ENCODE data around the gene KLF16.

KLF16 gene

DNA sequence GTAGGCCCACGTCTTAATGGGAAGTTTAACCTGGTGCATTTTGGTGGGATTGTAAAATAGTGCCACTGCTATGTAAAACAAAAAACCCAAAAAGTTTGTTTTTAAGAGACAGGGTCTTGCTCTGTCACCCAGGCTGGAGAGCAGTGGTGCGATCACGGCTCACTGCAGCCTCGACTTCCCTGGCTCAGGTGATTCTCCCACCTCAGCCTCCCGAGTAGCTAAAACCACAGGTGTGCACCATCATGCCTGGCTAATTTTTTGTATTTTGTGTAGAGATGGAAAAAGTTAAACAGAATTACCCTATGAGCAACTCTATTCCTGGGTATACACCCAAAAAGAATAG is 14.3 kb downstream of the KLF16 start:
- H3K4me1 ChIP-seq (ENCODE audit: control insufficient read depth in 1 of 2, insufficient read depth in 2 of 2, low read length in 2 of 2): peaks cover 41 to 43% of the 10 kb centered on the region in 2 donors
- H3K27ac ChIP-seq (ENCODE audit: low read depth, low read length): no peak overlapping the region
- peak overlapping the region in 1 of 2 donors; percentile 35 for H3K9ac ChIP-seq (ENCODE audit: low read depth in 1 of 2, low read length in 2 of 2)
- peaks cover 0 to 13% of the 10 kb centered on the region in 2 donors for H3K36me3 ChIP-seq (ENCODE audit: control insufficient read depth in 1 of 2, insufficient read depth in 2 of 2, low read length in 2 of 2)
- H3K4me3 ChIP-seq (ENCODE audit: low read depth in 1 of 2, low read length in 2 of 2): no peak overlapping the region
- H3K27me3 ChIP-seq (ENCODE audit: control insufficient read depth in 1 of 2, insufficient read depth in 2 of 2, low read length in 2 of 2): no peaks in the 10 kb centered on the region
- H3K9me3 ChIP-seq (ENCODE audit: control insufficient read depth in 1 of 2, low read length in 2 of 2): no peaks in the 10 kb centered on the region

DNA sequence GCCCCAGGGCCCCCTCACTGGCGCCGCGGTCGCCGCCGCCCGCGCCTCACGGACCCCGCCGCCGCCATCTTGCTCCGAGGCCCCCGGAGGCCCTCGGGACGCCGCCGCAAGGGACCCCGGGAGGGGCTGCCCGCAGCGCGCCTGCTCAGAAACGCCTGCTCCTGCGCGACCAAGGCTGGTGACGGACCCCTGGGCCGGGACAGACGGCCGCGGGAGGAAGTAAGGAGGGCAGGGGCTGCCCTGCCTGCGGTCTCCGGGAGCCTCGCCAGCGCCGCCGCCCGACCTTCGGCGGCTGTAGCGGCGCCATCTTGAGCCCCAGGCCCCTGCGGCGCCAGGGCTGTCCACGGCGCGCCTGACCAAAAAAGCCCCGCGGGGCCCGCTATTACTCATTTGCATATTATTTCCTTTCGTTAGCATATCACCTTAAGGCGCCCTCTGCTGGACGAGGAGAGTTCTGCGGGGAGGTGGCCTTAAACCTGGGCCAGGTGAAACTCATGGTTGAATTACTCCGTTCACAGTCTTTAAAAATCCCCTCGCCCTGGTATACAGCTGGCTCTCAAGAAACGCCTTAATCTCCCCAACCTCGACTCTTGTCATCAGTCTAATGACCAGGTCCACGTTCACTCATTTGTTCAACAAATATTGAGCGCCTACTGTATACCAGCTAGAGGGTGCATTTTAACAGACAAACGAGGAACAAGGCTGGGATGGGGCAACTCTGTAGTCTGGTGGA is 14.8 kb downstream of the KLF16 start, which contains the start of gene REXO1:
REXO1 (minus strand) TSS at position 85 of the 733 bp plus-strand sequence. CDS start 125 bp downstream, outside the sequence.
- peak within 1 kb of the TSS; percentile 91 to 95 for H3K4me3 ChIP-seq (ENCODE audit: low read depth in 1 of 2, low read length in 2 of 2)
- H3K27me3 ChIP-seq (ENCODE audit: control insufficient read depth in 1 of 2, insufficient read depth in 2 of 2, low read length in 2 of 2): no peaks in the 10 kb centered on the region
- H3K4me1 ChIP-seq (ENCODE audit: control insufficient read depth in 1 of 2, insufficient read depth in 2 of 2, low read length in 2 of 2): peaks cover 39 to 45% of the 10 kb centered on the region in 2 donors
- no peaks in the 10 kb centered on the region for H3K9me3 ChIP-seq (ENCODE audit: control insufficient read depth in 1 of 2, low read length in 2 of 2)
- H3K9ac ChIP-seq (ENCODE audit: low read depth in 1 of 2, low read length in 2 of 2): peak within 1 kb of the TSS; percentile 71 to 87
- H3K27ac ChIP-seq (ENCODE audit: low read depth, low read length): peak within 1 kb of the TSS; percentile 99
- peaks cover 0 to 19% of the 10 kb centered on the region in 2 donors for H3K36me3 ChIP-seq (ENCODE audit: control insufficient read depth in 1 of 2, insufficient read depth in 2 of 2, low read length in 2 of 2)

DNA sequence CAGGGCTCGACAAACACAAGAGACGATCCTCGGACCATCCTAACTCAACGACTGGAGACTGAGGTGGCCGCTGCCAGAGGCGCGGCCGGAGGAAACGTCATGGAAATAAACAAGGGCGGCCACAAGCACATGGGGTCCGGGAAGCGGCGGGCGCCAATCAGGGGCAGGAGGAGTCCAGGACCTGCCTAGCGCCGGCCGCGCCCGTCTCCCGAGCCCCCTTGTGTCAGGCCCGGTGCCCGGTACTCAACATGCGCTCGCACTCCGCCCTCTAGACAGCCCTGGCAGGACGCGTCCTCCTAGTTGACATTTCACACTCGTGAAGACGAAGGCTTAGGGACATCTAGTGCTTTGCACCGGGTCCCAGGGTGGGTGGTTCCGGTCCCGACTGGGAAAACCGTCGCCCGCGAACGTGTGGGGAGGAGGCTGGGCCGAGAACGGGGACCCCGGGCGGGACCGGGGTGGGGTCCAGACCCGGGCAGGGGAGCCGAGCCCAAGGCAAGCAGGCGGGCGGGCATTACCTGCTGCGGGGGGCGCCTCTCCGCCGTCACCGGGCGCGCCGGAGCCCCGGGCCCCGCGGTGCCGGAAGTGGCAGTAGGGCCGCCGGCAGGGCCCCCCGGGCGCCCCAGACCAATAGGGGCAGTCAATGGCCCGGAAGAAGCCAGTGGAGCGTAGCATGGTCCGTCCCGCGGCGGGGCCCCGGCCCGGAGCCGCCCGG is 15.5 kb downstream of the KLF16 start:
- Histone ChIP-seq H3K4me3 (ENCODE audit: low read depth in 1 of 2, low read length in 2 of 2) (peak overlapping the region; percentile 91 to 95), H3K27me3 (ENCODE audit: control insufficient read depth in 1 of 2, insufficient read depth in 2 of 2, low read length in 2 of 2) (no peaks in the 10 kb centered on the region), H3K27ac (ENCODE audit: low read depth, low read length) (peak overlapping the region; percentile 99), H3K9me3 (ENCODE audit: control insufficient read depth in 1 of 2, low read length in 2 of 2) (no peaks in the 10 kb centered on the region), H3K9ac (ENCODE audit: low read depth in 1 of 2, low read length in 2 of 2) (peak overlapping the region; percentile 71 to 85), H3K36me3 (ENCODE audit: control insufficient read depth in 1 of 2, insufficient read depth in 2 of 2, low read length in 2 of 2) (peaks cover 0 to 22% of the 10 kb centered on the region in 2 donors), H3K4me1 (ENCODE audit: control insufficient read depth in 1 of 2, insufficient read depth in 2 of 2, low read length in 2 of 2) (peaks cover 32 to 42% of the 10 kb centered on the region in 2 donors)

DNA sequence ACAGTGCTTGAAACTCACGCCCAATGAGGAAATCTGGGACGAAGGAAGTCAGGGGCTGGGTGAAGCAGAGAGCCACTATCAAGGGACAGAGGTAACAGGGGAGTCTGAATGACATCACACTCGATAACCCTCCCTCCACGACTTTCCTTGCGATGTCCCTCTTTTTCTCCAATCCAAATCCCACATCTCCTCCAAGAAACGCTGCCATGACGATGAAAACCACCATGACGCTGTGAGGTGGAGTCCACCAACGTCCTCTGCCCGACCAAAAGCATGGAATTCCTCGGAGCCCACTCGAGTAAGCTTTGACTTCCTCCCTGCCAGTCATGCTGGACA is 16.1 kb downstream of the KLF16 start:
- Histone ChIP-seq H3K36me3 (ENCODE audit: control insufficient read depth in 1 of 2, insufficient read depth in 2 of 2, low read length in 2 of 2) (peaks cover 0 to 22% of the 10 kb centered on the region in 2 donors), H3K4me1 (ENCODE audit: control insufficient read depth in 1 of 2, insufficient read depth in 2 of 2, low read length in 2 of 2) (peaks cover 27 to 42% of the 10 kb centered on the region in 2 donors), H3K27me3 (ENCODE audit: control insufficient read depth in 1 of 2, insufficient read depth in 2 of 2, low read length in 2 of 2) (no peaks in the 10 kb centered on the region), H3K9me3 (ENCODE audit: control insufficient read depth in 1 of 2, low read length in 2 of 2) (no peaks in the 10 kb centered on the region), H3K4me3 (ENCODE audit: low read depth in 1 of 2, low read length in 2 of 2) (peak overlapping the region; percentile 91 to 95), H3K27ac (ENCODE audit: low read depth, low read length) (no peak overlapping the region), H3K9ac (ENCODE audit: low read depth in 1 of 2, low read length in 2 of 2) (peak overlapping the region; percentile 71 to 85)

DNA sequence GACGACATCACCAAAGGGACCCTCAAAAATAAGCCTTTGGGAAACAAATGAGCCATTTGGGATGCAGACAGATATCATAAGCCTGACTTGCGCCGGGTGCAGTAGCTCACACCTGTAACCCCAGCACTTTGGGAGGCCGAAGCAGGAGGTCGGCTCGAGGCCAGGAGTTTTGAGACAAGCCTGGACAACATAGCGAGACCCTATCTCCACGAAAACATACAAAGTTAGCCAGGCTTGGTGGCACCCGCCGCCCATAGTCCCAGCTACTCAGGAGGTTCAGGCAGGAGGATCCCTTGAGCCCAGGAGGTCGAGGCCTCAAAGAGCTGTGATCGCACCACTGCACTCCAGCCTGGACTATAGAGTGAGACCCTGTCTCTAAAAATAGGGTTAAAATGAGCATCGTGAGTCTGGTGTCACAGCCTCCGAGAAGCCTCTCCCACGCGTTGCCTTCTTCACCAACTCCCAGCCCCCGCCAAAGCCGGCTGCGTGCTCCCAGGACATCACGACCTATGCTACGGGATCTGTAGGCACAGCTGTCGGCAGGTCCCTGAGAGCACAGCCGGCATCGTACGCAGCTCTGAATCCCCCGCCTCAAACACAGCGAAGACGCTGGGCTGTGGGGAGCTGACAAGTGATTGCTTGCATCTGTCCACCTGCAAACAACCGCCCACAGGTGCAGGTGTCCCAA is 16.7 kb downstream of the KLF16 start:
- Histone ChIP-seq H3K27me3 (ENCODE audit: control insufficient read depth in 1 of 2, insufficient read depth in 2 of 2, low read length in 2 of 2) (no peaks in the 10 kb centered on the region), H3K4me1 (ENCODE audit: control insufficient read depth in 1 of 2, insufficient read depth in 2 of 2, low read length in 2 of 2) (peaks cover 23 to 42% of the 10 kb centered on the region in 2 donors), H3K27ac (ENCODE audit: low read depth, low read length) (no peak overlapping the region), H3K36me3 (ENCODE audit: control insufficient read depth in 1 of 2, insufficient read depth in 2 of 2, low read length in 2 of 2) (peaks cover 0 to 22% of the 10 kb centered on the region in 2 donors), H3K4me3 (ENCODE audit: low read depth in 1 of 2, low read length in 2 of 2) (peak overlapping the region; percentile 91 to 95), H3K9me3 (ENCODE audit: control insufficient read depth in 1 of 2, low read length in 2 of 2) (no peaks in the 10 kb centered on the region), H3K9ac (ENCODE audit: low read depth in 1 of 2, low read length in 2 of 2) (peak overlapping the region; percentile 71 to 85)

DNA sequence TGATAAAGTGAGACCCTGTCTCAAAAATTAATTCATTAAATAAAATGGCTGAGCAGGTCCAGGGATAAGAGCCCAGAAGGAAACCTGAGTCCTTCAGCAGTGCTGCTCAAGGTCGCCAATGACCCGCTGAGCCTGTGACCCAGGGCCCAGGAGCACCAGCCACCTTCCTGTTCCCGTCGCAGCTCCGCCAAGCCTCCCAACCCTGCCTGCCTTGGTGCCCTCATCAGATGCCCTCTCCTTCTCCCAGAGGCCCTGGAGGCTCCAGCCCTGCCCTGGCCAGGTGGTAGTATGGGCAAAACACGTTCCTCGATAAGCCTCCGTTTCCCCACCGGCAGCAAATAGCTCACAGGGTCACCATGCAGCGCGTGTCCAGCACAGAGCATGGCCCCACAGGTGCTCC is 17.7 kb downstream of the KLF16 start:
- H3K36me3 ChIP-seq (ENCODE audit: control insufficient read depth in 1 of 2, insufficient read depth in 2 of 2, low read length in 2 of 2): peaks cover 0 to 22% of the 10 kb centered on the region in 2 donors
- H3K9me3 ChIP-seq (ENCODE audit: control insufficient read depth in 1 of 2, low read length in 2 of 2): no peaks in the 10 kb centered on the region
- no peak overlapping the region for H3K4me3 ChIP-seq (ENCODE audit: low read depth in 1 of 2, low read length in 2 of 2)
- no peaks in the 10 kb centered on the region for H3K27me3 ChIP-seq (ENCODE audit: control insufficient read depth in 1 of 2, insufficient read depth in 2 of 2, low read length in 2 of 2)
- peaks cover 29 to 49% of the 10 kb centered on the region in 2 donors for H3K4me1 ChIP-seq (ENCODE audit: control insufficient read depth in 1 of 2, insufficient read depth in 2 of 2, low read length in 2 of 2)
- H3K27ac ChIP-seq (ENCODE audit: low read depth, low read length): no peak overlapping the region
- H3K9ac ChIP-seq (ENCODE audit: low read depth in 1 of 2, low read length in 2 of 2): no peak overlapping the region

DNA sequence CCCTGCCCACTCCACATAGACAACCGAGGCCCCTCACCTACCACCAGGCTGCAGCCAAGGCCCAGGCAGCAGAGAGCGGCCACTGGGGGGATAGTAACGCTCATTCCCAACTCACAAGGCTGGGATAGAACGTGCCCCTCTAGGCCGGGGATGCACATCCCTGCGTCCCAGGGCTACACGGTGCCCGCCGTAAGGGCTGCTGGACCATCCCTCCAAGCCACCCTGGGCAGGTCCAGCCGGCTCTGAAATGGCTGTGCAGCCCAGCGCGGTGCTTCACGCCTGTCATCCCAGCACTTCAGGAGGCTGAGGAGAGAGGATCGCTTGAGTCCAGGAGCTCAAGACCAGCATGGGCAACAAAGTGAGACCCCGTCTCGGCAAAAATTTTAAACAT is 18.3 kb downstream of the KLF16 start:
- no peak overlapping the region for H3K9ac ChIP-seq (ENCODE audit: low read depth in 1 of 2, low read length in 2 of 2)
- no peak overlapping the region for H3K4me3 ChIP-seq (ENCODE audit: low read depth in 1 of 2, low read length in 2 of 2)
- peaks cover 0 to 22% of the 10 kb centered on the region in 2 donors for H3K36me3 ChIP-seq (ENCODE audit: control insufficient read depth in 1 of 2, insufficient read depth in 2 of 2, low read length in 2 of 2)
- no peaks in the 10 kb centered on the region for H3K9me3 ChIP-seq (ENCODE audit: control insufficient read depth in 1 of 2, low read length in 2 of 2)
- no peaks in the 10 kb centered on the region for H3K27me3 ChIP-seq (ENCODE audit: control insufficient read depth in 1 of 2, insufficient read depth in 2 of 2, low read length in 2 of 2)
- no peak overlapping the region for H3K27ac ChIP-seq (ENCODE audit: low read depth, low read length)
- peaks cover 35 to 55% of the 10 kb centered on the region in 2 donors for H3K4me1 ChIP-seq (ENCODE audit: control insufficient read depth in 1 of 2, insufficient read depth in 2 of 2, low read length in 2 of 2)

DNA sequence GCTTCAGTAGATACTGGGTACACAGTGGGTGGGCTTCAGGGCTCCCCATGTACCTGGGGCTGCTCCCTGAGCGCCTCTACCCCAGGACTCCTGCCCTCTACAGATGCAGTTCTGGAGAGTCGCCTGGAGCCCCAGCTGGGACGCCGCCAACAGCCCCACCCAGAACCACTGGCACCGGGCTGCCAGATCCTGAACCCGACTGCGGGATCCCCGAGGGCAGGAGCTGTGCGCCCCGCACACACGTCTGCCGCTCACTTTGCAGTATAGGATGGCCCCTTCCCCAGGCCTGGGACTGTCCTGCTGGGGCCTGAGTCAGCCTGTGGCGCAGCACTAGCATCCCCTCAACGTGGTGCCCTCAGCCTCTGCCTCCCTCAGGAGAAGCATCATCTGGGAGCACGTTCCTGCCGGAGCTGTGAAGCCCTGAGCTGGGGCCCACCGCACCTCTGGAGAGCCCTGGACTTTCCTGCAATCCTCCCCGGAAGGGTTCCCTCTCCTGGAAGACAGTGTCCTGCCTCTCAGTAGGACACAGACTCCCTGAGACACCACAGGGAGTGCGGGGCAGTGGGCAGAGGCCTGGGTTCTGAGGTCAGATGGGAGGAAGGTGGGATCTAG is 18.8 kb downstream of the KLF16 start:
- Histone ChIP-seq H3K9me3 (ENCODE audit: control insufficient read depth in 1 of 2, low read length in 2 of 2) (no peaks in the 10 kb centered on the region), H3K4me3 (ENCODE audit: low read depth in 1 of 2, low read length in 2 of 2) (no peak overlapping the region), H3K4me1 (ENCODE audit: control insufficient read depth in 1 of 2, insufficient read depth in 2 of 2, low read length in 2 of 2) (peaks cover 40 to 60% of the 10 kb centered on the region in 2 donors), H3K36me3 (ENCODE audit: control insufficient read depth in 1 of 2, insufficient read depth in 2 of 2, low read length in 2 of 2) (peaks cover 0 to 26% of the 10 kb centered on the region in 2 donors), H3K27me3 (ENCODE audit: control insufficient read depth in 1 of 2, insufficient read depth in 2 of 2, low read length in 2 of 2) (no peaks in the 10 kb centered on the region), H3K9ac (ENCODE audit: low read depth in 1 of 2, low read length in 2 of 2) (no peak overlapping the region), H3K27ac (ENCODE audit: low read depth, low read length) (no peak overlapping the region)

DNA sequence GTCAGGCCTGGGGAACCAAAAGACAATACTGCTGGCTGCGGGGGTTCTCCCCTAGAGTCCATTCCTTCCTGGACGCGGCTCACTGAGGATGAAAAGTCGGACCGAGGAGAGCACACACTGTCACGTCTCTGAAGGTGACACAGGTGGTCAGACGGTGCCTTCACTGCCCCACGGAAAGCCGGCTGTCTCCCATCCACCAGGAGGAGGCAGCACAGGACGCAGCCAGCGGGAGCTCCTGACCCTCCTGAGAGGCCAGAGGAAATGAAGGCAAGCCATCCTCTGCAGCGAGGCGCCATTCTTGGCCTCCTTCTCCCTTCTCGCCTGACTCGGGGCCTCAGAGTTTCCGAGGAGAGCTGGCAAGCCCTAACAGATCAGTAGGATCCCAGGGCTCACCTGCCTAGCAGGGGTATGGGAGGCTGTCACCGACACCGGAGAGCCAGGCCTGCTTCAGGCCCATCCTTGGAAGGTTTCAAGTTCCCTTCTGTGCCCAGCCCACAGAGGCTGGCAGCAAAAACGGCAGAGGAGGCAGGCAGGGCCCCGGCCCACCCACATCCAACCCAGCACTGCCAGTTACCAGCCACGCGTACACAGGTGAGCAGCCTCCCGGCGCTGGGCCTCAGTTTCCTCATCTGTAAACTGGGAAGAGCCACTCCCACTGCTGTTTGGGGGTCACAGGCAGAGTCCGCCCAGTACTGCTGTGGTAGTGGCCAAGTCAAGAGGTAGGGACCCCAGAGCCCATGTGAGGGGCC is 19.6 kb downstream of the KLF16 start:
- Histone ChIP-seq H3K27me3 (ENCODE audit: control insufficient read depth in 1 of 2, insufficient read depth in 2 of 2, low read length in 2 of 2) (no peaks in the 10 kb centered on the region), H3K4me1 (ENCODE audit: control insufficient read depth in 1 of 2, insufficient read depth in 2 of 2, low read length in 2 of 2) (peaks cover 45 to 67% of the 10 kb centered on the region in 2 donors), H3K4me3 (ENCODE audit: low read depth in 1 of 2, low read length in 2 of 2) (no peak overlapping the region), H3K9ac (ENCODE audit: low read depth in 1 of 2, low read length in 2 of 2) (no peak overlapping the region), H3K36me3 (ENCODE audit: control insufficient read depth in 1 of 2, insufficient read depth in 2 of 2, low read length in 2 of 2) (peaks cover 0 to 27% of the 10 kb centered on the region in 2 donors), H3K9me3 (ENCODE audit: control insufficient read depth in 1 of 2, low read length in 2 of 2) (no peaks in the 10 kb centered on the region), H3K27ac (ENCODE audit: low read depth, low read length) (no peak overlapping the region)

Data from duodenal mucosa (tissue), 2 donors.